Liver (tissue), 3 donors: ENCODE results near the gene HOXB9.

Experiments used
- CTCF ChIP-seq: fragments of 150-350 bp; IDR thresholded peaks from 2 replicates; pipeline ENCODE4 v1.5.1; 2017; ENCODE audit warnings: improper control_type of control experiment, low read depth, low read length; ENCODE audit not compliant: missing input control
- FOXA1 ChIP-seq: IDR thresholded peaks from 2 replicates; pipeline ENCODE4 v1.6.1; 2016; ENCODE audit warnings: antibody characterized with exemption
- GABPA ChIP-seq, 2 donors: IDR thresholded peaks in 1 of 2; conservative IDR thresholded peaks in 1 of 2; 2 replicates each; pipeline ENCODE4 v1.6.1; 2016; ENCODE audit warnings: antibody characterized with exemption in 2 of 2, mild to moderate bottlenecking in 1 of 2, moderate library complexity in 1 of 2
- JUND ChIP-seq, 2 donors: IDR thresholded peaks; 2 replicates each; pipeline ENCODE4 v1.6.1; 2016; ENCODE audit warnings: antibody characterized with exemption in 2 of 2
- MAX ChIP-seq: IDR thresholded peaks from 2 replicates; pipeline ENCODE4 v1.6.1; 2016; ENCODE audit warnings: antibody characterized with exemption
- NR2F2 ChIP-seq: IDR thresholded peaks from 2 replicates; pipeline ENCODE4 v1.6.1; 2016; ENCODE audit warnings: antibody characterized with exemption
- RAD21 ChIP-seq, 2 donors: IDR thresholded peaks; 2 replicates each; pipeline ENCODE4 v1.6.1; 2016; ENCODE audit warnings: antibody characterized with exemption in 2 of 2, mild to moderate bottlenecking in 2 of 2
- RXRA ChIP-seq, 2 donors: IDR thresholded peaks; 2 replicates each; pipeline ENCODE4 v1.6.1; 2017 to 2018; ENCODE audit warnings: antibody characterized with exemption in 2 of 2, mild to moderate bottlenecking in 1 of 2
- TAF1 ChIP-seq: conservative IDR thresholded peaks from 2 replicates; pipeline ENCODE4 v1.6.1; 2016; ENCODE audit warnings: antibody characterized with exemption, mild to moderate bottlenecking
- YY1 ChIP-seq: IDR thresholded peaks from 2 replicates; pipeline ENCODE4 v1.6.1; 2016; ENCODE audit warnings: antibody characterized with exemption, mild to moderate bottlenecking
- donor health status: healthy.
- donor health status: healthy.

- TF ChIP-seq FOXA1 (no peak), RXRA (IDR thresholded peaks at IDR 0.05) (no peak), YY1 (no peak), RAD21 (IDR thresholded peaks at IDR 0.05) (no peak), CTCF (no peak), JUND (IDR thresholded peaks at IDR 0.05) (no peak), GABPA (IDR thresholded peaks at IDR 0.05 in 1 of 2, conservative IDR thresholded peaks at IDR 0.05 in 1 of 2) (no peak), TAF1 (no peak), NR2F2 (no peak), MAX (no peak)
Observed at GRCh38 chr17:48623583-48623982, 2.6 kb downstream of the HOXB9 start.
